ENCODE measurements around the gene HPN.
A peak's percentile ranks its signal among the peaks of the same experiment; 100 is the strongest.

HPN gene

GRCh38 chr19:35107545-35107944 lies 66.0 kb downstream of the HPN start:
- no peak for ATAC-seq

- ATAC-seq = no peak
Measured at GRCh38 chr19:35108730-35109129, 67.2 kb downstream of the HPN start.

- no peak for ATAC-seq
Measured at GRCh38 chr19:35109395-35110112, 68.0 kb downstream of the HPN start.

GRCh38 chr19:35110974-35111373 lies 69.5 kb downstream of the HPN start:
- no peak for ATAC-seq

GRCh38 chr19:35112995-35113688 lies 71.6 kb downstream of the HPN start:
- no peak for ATAC-seq

- peak; percentile 78 to 82 for ATAC-seq
Measured at GRCh38 chr19:35114353-35115176, 73.0 kb downstream of the HPN start.

- no peak for ATAC-seq
Measured at GRCh38 chr19:35115177-35115951, 73.8 kb downstream of the HPN start, which contains the start of gene FXYD3. FXYD3 (plus strand) TSS chr19:35115823; CDS start chr19:35119377, 3,554 bp downstream.

Measured in activated CD4-positive, CD25-positive, alpha-beta regulatory T cell treated with anti-CD3 and anti-CD28 coated beads, Interleukin-2, amount 50 U/mL, for 24 hours (primary cell).